ENCODE data around the gene LAYN.

DNA sequence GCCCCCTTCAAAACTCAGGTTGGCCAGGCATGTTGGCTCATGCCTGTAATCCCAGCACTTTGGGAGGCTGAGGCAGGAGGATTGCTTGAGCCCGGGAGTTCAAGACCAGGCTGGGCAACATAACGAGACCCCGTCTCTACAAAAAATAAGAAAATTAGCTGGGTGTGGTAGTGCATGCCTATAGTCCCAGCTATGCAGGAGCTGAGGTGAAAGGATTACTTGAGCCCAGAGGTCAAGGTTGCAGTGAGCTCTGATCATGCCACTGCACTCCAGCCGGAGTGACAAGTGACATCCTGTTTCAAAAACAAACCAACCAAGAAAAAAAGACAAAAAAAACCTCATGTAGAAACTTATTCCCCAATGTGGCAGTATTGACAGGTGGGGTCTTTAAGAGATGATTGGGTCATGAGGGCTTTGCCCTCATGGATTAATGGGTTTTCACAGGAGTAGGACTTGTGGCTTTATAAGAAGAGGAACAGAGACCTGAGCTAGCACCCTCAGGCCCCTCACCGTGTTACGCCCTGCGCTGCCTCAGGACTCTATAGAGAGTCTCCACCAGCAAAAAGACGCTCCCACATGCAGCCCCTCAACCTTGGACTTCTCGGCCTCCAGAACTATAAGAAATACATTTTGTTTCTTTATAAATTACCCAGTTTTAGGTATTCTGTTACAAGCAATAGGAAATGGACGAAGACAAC, 22.3 kb downstream of the LAYN start:
- TF ChIP-seq, protein P1, sequence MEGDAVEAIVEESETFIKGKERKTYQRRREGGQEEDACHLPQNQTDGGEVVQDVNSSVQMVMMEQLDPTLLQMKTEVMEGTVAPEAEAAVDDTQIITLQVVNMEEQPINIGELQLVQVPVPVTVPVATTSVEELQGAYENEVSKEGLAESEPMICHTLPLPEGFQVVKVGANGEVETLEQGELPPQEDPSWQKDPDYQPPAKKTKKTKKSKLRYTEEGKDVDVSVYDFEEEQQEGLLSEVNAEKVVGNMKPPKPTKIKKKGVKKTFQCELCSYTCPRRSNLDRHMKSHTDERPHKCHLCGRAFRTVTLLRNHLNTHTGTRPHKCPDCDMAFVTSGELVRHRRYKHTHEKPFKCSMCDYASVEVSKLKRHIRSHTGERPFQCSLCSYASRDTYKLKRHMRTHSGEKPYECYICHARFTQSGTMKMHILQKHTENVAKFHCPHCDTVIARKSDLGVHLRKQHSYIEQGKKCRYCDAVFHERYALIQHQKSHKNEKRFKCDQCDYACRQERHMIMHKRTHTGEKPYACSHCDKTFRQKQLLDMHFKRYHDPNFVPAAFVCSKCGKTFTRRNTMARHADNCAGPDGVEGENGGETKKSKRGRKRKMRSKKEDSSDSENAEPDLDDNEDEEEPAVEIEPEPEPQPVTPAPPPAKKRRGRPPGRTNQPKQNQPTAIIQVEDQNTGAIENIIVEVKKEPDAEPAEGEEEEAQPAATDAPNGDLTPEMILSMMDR (IDR thresholded peaks at IDR 0.05), result no peak
- TF ChIP-seq JUND (IDR thresholded peaks at IDR 0.05) (no peak), GABPA (IDR thresholded peaks at IDR 0.05; ENCODE audit: low read depth) (no peak), EP300 (IDR thresholded peaks at IDR 0.05; ENCODE audit: borderline replicate concordance in 1 of 2, low read depth in 1 of 2, low read length in 1 of 2) (no peak)
- TF ChIP-seq, protein P2, sequence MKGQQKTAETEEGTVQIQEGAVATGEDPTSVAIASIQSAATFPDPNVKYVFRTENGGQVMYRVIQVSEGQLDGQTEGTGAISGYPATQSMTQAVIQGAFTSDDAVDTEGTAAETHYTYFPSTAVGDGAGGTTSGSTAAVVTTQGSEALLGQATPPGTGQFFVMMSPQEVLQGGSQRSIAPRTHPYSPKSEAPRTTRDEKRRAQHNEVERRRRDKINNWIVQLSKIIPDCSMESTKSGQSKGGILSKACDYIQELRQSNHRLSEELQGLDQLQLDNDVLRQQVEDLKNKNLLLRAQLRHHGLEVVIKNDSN (IDR thresholded peaks at IDR 0.05; ENCODE audit: borderline replicate concordance, low read depth), result no peak
- TF ChIP-seq, protein P3, sequence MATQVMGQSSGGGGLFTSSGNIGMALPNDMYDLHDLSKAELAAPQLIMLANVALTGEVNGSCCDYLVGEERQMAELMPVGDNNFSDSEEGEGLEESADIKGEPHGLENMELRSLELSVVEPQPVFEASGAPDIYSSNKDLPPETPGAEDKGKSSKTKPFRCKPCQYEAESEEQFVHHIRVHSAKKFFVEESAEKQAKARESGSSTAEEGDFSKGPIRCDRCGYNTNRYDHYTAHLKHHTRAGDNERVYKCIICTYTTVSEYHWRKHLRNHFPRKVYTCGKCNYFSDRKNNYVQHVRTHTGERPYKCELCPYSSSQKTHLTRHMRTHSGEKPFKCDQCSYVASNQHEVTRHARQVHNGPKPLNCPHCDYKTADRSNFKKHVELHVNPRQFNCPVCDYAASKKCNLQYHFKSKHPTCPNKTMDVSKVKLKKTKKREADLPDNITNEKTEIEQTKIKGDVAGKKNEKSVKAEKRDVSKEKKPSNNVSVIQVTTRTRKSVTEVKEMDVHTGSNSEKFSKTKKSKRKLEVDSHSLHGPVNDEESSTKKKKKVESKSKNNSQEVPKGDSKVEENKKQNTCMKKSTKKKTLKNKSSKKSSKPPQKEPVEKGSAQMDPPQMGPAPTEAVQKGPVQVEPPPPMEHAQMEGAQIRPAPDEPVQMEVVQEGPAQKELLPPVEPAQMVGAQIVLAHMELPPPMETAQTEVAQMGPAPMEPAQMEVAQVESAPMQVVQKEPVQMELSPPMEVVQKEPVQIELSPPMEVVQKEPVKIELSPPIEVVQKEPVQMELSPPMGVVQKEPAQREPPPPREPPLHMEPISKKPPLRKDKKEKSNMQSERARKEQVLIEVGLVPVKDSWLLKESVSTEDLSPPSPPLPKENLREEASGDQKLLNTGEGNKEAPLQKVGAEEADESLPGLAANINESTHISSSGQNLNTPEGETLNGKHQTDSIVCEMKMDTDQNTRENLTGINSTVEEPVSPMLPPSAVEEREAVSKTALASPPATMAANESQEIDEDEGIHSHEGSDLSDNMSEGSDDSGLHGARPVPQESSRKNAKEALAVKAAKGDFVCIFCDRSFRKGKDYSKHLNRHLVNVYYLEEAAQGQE (IDR thresholded peaks at IDR 0.05; ENCODE audit: low read depth, low read length), result no peak
